GM21825 (cell line): ENCODE data around the gene TEDC2.
"Not testable (repeated sequence)": the region's sequence is repeated elsewhere in the genome, so short reads cannot be mapped to it uniquely, and the experiment has no call there.

ENCODE experiments used
- ATAC-seq: cut with Tn5 transposase; IDR thresholded peaks from one replicate; pipeline ENCODE4 v1.9.1; 2021; ENCODE audit warnings: mild to moderate bottlenecking, moderate library complexity; ENCODE audit not compliant: unreplicated experiment

The TEDC2 gene

GRCh38 chr16:2475413-2476344 lies 15.8 kb downstream of the TEDC2 start:
- no peak for ATAC-seq

- no peak for ATAC-seq
These were observed 16.4 kb downstream of the TEDC2 start for GRCh38 chr16:2476345-2476720.

GRCh38 chr16:2476741-2477140 lies 16.8 kb downstream of the TEDC2 start:
- ATAC-seq = no peak

- ATAC-seq = no peak
These were observed 17.4 kb downstream of the TEDC2 start for GRCh38 chr16:2477327-2477726.

- ATAC-seq = no peak
These were observed 18.4 kb downstream of the TEDC2 start for GRCh38 chr16:2478279-2478678.

- not testable (repeated sequence) for ATAC-seq
These were observed 20.1 kb downstream of the TEDC2 start for GRCh38 chr16:2479996-2480395.

GRCh38 chr16:2480948-2481347 lies 21.0 kb downstream of the TEDC2 start:
- no peak for ATAC-seq

- ATAC-seq = no peak
These were observed 21.8 kb downstream of the TEDC2 start for GRCh38 chr16:2481676-2482075.

- no peak for ATAC-seq
These were observed 22.3 kb downstream of the TEDC2 start for GRCh38 chr16:2482249-2482648.

GRCh38 chr16:2482708-2483534 lies 23.0 kb downstream of the TEDC2 start:
- ATAC-seq = no peak

- no peak for ATAC-seq
These were observed 24.3 kb downstream of the TEDC2 start for GRCh38 chr16:2483939-2484897.

GRCh38 chr16:2484898-2485508 lies 25.1 kb downstream of the TEDC2 start:
- no peak for ATAC-seq

- no peak for ATAC-seq
These were observed 26.1 kb downstream of the TEDC2 start for GRCh38 chr16:2485811-2486507.

- peak; percentile 56 for ATAC-seq
These were observed 27.0 kb downstream of the TEDC2 start for GRCh38 chr16:2486645-2487516.

- ATAC-seq = no peak
These were observed 27.6 kb downstream of the TEDC2 start for GRCh38 chr16:2487517-2487842.

- ATAC-seq = no peak
These were observed 28.1 kb downstream of the TEDC2 start for GRCh38 chr16:2487903-2488531.

- no peak for ATAC-seq
These were observed 29.7 kb downstream of the TEDC2 start for GRCh38 chr16:2489581-2489980.
